GM19397 (cell line): ENCODE results near the gene TENT4A.
"Not testable (repeated sequence)": the region's sequence is repeated elsewhere in the genome, so short reads cannot be mapped to it uniquely, and the experiment has no call there.

ENCODE experiments used
- ATAC-seq: cut with Tn5 transposase; IDR thresholded peaks from one replicate; pipeline ENCODE4 v1.9.1; 2021; ENCODE audit warnings: mild to moderate bottlenecking, moderate library complexity; ENCODE audit not compliant: unreplicated experiment

The TENT4A gene

GRCh38 chr5:6713274-6714225 lies at the start of gene TENT4A:
TENT4A (plus strand) TSS chr5:6713432; CDS start chr5:6713984, 552 bp downstream.
- ATAC-seq, result peak; percentile 8

GRCh38 chr5:6666762-6667161 lies 46.5 kb upstream of the TENT4A start:
- no peak for ATAC-seq

GRCh38 chr5:6667648-6668047 lies 45.6 kb upstream of the TENT4A start:
- ATAC-seq, result no peak

- ATAC-seq, result not testable (repeated sequence)
Observed at GRCh38 chr5:6668717-6669116, 44.5 kb upstream of the TENT4A start.

GRCh38 chr5:6673031-6673430 lies 40.2 kb upstream of the TENT4A start:
- no peak for ATAC-seq

GRCh38 chr5:6673963-6674362 lies 39.3 kb upstream of the TENT4A start:
- ATAC-seq, result no peak

GRCh38 chr5:6674421-6674820 lies 38.8 kb upstream of the TENT4A start:
- no peak for ATAC-seq

- ATAC-seq, result no peak
Observed at GRCh38 chr5:6674886-6675285, 38.3 kb upstream of the TENT4A start.

GRCh38 chr5:6675784-6676491 lies 37.3 kb upstream of the TENT4A start:
- no peak for ATAC-seq

GRCh38 chr5:6676702-6677101 lies 36.5 kb upstream of the TENT4A start:
- no peak for ATAC-seq

GRCh38 chr5:6678385-6678784 lies 34.8 kb upstream of the TENT4A start:
- no peak for ATAC-seq

- ATAC-seq, result no peak
Observed at GRCh38 chr5:6680922-6681321, 32.3 kb upstream of the TENT4A start.

- ATAC-seq, result no peak
Observed at GRCh38 chr5:6681682-6682081, 31.6 kb upstream of the TENT4A start.

GRCh38 chr5:6682239-6682638 lies 31.0 kb upstream of the TENT4A start:
- no peak for ATAC-seq

- no peak for ATAC-seq
Observed at GRCh38 chr5:6683241-6683640, 30.0 kb upstream of the TENT4A start.

- no peak for ATAC-seq
Observed at GRCh38 chr5:6684075-6684474, 29.2 kb upstream of the TENT4A start.

- no peak for ATAC-seq
Observed at GRCh38 chr5:6686501-6686900, 26.7 kb upstream of the TENT4A start.

GRCh38 chr5:6686915-6687409 lies 26.3 kb upstream of the TENT4A start:
- ATAC-seq, result no peak

- no peak for ATAC-seq
Observed at GRCh38 chr5:6687505-6687904, 25.7 kb upstream of the TENT4A start.

GRCh38 chr5:6692906-6693305 lies 20.3 kb upstream of the TENT4A start:
- no peak for ATAC-seq

- no peak for ATAC-seq
Observed at GRCh38 chr5:6698696-6699095, 14.5 kb upstream of the TENT4A start.

GRCh38 chr5:6699357-6699756 lies 13.9 kb upstream of the TENT4A start:
- no peak for ATAC-seq
